Esophagus squamous epithelium (tissue), 4 donors: Measurements from ENCODE around the gene SUPT20H.

Experiments used
- CTCF ChIP-seq, 6 experiments: fragments of 450-650 bp in 4 of 6; fragments of 200-600 bp in 2 of 6; sonication (generic) in 2 of 6; IDR thresholded peaks; one replicate each; pipeline ENCODE4 v1.5.1; 2016 to 2019; ENCODE audit warnings: antibody characterized with exemption in 6 of 6, mild to moderate bottlenecking in 4 of 6, moderate library complexity in 4 of 6
- POLR2A ChIP-seq, 4 donors: fragments of 450-650 bp; IDR thresholded peaks; one replicate each; pipeline ENCODE4 v1.6.1; 2017; ENCODE audit warnings: antibody characterized with exemption in 4 of 4, mild to moderate bottlenecking in 4 of 4, moderate library complexity in 3 of 4

- TF ChIP-seq CTCF (IDR thresholded peaks at IDR 0.05) (no peak), POLR2A (IDR thresholded peaks at IDR 0.05) (no peak)
Measured at GRCh38 chr13:36975172-36975571, 84.3 kb downstream of the SUPT20H start.
